Measurements from ENCODE around the gene INTS14. TPM values are rescaled to one million over a fixed set of nuclear protein-coding genes. Genes with fewer than 3 reads are reported as not detected.

The INTS14 gene
- total RNA-seq, 1 experiment from 2014 or later: 44.7 TPM

GRCh38 chr15:65638109-65638508, 27.2 kb upstream of the INTS14 start:
- Histone ChIP-seq H4K8ac (replicated peaks; ENCODE audit: insufficient read length, low read depth, low read length) (no peak overlapping the region), H2BK15ac (ENCODE audit: low read depth, low read length) (no peak overlapping the region), H4K5ac (ENCODE audit: insufficient read length, low read depth, low read length) (no peak overlapping the region), H2BK120ac (ENCODE audit: low read depth, low read length, poor library complexity, severe bottlenecking) (no peak overlapping the region), H3K4me2 (ENCODE audit: insufficient read depth, insufficient read length, low read length) (no peak overlapping the region), H3T11ph (ENCODE audit: low read length) (no peak overlapping the region), H2AFZ (ENCODE audit: low read length) (no peak overlapping the region), H3K27ac (ENCODE audit: insufficient read length, low read depth, low read length) (no peak overlapping the region), H2BK20ac (ENCODE audit: low read depth, low read length, poor library complexity, severe bottlenecking) (no peak overlapping the region), H3K23ac (ENCODE audit: insufficient read length, low read depth, low read length) (no peak overlapping the region), H3K23me2 (ENCODE audit: insufficient read length, low read depth, low read length, poor library complexity, severe bottlenecking) (no peaks in the 10 kb centered on the region), H3K27me3 (ENCODE audit: insufficient read depth, low read length) (no peaks in the 10 kb centered on the region), H2AK5ac (ENCODE audit: insufficient read length, low read length) (no peak overlapping the region), H4K91ac (ENCODE audit: insufficient read length, low read depth, low read length) (no peak overlapping the region), H2BK5ac (ENCODE audit: insufficient read length, low read length) (no peak overlapping the region), H3K79me2 (ENCODE audit: insufficient read depth, low read length) (no peaks in the 10 kb centered on the region), H3K18ac (ENCODE audit: insufficient read length, low read depth, low read length) (no peak overlapping the region), H3K4me1 (ENCODE audit: insufficient read depth, low read length) (no peaks in the 10 kb centered on the region), H3K9ac (ENCODE audit: extremely low read depth, insufficient read length, low read length) (no peak overlapping the region), H3K9me3 (ENCODE audit: control insufficient read depth, low read depth, low read length) (no peaks in the 10 kb centered on the region), H3K56ac (ENCODE audit: insufficient read length, low read depth, low read length) (no peak overlapping the region), H4K20me1 (ENCODE audit: control insufficient read depth, insufficient read depth, insufficient read length) (no peaks in the 10 kb centered on the region), H3K4ac (ENCODE audit: low read depth, low read length) (no peak overlapping the region), H2BK12ac (ENCODE audit: insufficient read length, low read depth, low read length) (no peak overlapping the region), H3K14ac (ENCODE audit: insufficient read depth, low read length) (no peak overlapping the region), H3K79me1 (ENCODE audit: insufficient read depth, low read depth, low read length, poor library complexity, severe bottlenecking) (no peaks in the 10 kb centered on the region)
- WGBS (ENCODE audit: extremely low coverage, insufficient read length, low lambda C conversion rate): no CpG with 5 or more reads among the region's 5 CpGs
- H3K27ac Mint-ChIP-seq: no peak overlapping the region
- H3K36me3 Mint-ChIP-seq (ENCODE audit: insufficient read depth in 1 of 3, low read depth in 3 of 3): no peaks in the 10 kb centered on the region
- no peaks in the 10 kb centered on the region for H3K27me3 Mint-ChIP-seq (ENCODE audit: low read depth)
- no peak overlapping the region for H3K4me3 Mint-ChIP-seq
- DNase-seq: peak; percentile 39
- TF ChIP-seq CTCF (conservative IDR thresholded peaks at IDR 0.05): no peak
- H3K9me3 Mint-ChIP-seq: no peaks in the 10 kb centered on the region
- H3K4me1 Mint-ChIP-seq: peaks cover 12 to 15% of the 10 kb centered on the region in 2 experiments
